SK-N-SH (cell line): ENCODE data around the gene PRKRIP1. TPM values are rescaled to one million over a fixed set of nuclear protein-coding genes. Genes with fewer than 3 reads are reported as not detected.
A peak's percentile ranks its signal among the peaks of the same experiment; 100 is the strongest.

Experiments used
- CTCF ChIA-PET: fragments of 300-600, 350-600 bp; formaldehyde crosslinking; extraction: SDS; loops from one replicate; lab custom pipeline; 2021; lab: Yijun Ruan, JAX
- POLR2A ChIA-PET: fragments of 350-600 bp; sonication (Branson Sonifier 250); formaldehyde crosslinking; extraction: SDS; loops from one replicate; lab custom pipeline; 2020; ENCODE audit warnings: antibody characterized with exemption, inconsistent platforms; lab: Yijun Ruan, JAX
- DNase-seq: peaks from one replicate; pipeline ENCODE4 v3.0.0; 2012
- H2AFZ ChIP-seq: fragments of 200-600 bp; sonication (generic); 2 replicates; pipeline ENCODE4 v1.8.1; 2016; ENCODE audit warnings: antibody characterized with exemption, mild to moderate bottlenecking, low read depth
- H3F3A ChIP-seq: fragments of 200-600 bp; sonication (generic); replicated peaks from 2 replicates; pipeline ENCODE3; 2016; ENCODE audit warnings: antibody characterized with exemption, mild to moderate bottlenecking; ENCODE audit not compliant: insufficient read depth
- H3K27ac ChIP-seq, 2 experiments: fragments of 200-500 bp in 1 of 2; fragments of 200-600 bp in 1 of 2; sonication (Bioruptor generic) in 1 of 2; sonication (generic), shearing (Covaris generic) in 1 of 2; 2 replicates each; pipeline versions ENCODE4 v1.5.1 to v1.6.1; 2014 to 2016; ENCODE audit warnings: low read depth in 2 of 2, inconsistent platforms in 1 of 2, low read length in 1 of 2, mild to moderate bottlenecking in 1 of 2, mixed read lengths in 1 of 2
- H3K27me3 ChIP-seq: fragments of 200-600 bp; sonication (generic), shearing (Covaris generic); 2 replicates; pipeline ENCODE4 v1.6.1; 2016; ENCODE audit warnings: mixed run types; ENCODE audit not compliant: insufficient read depth
- H3K36me3 ChIP-seq, 2 experiments: fragments of 200-500 bp in 1 of 2; fragments of 200-600 bp in 1 of 2; sonication (Bioruptor generic) in 1 of 2; sonication (generic) in 1 of 2; replicated peaks in 1 of 2; 2 replicates each; pipeline versions ENCODE3 to v1.5.1; 2014 to 2016; ENCODE audit warnings: low read length in 1 of 2, mild to moderate bottlenecking in 1 of 2; ENCODE audit not compliant: insufficient read depth in 2 of 2, control insufficient read depth in 1 of 2
- H3K4me1 ChIP-seq, 2 experiments: fragments of 200-500 bp in 1 of 2; fragments of 200-600 bp in 1 of 2; sonication (Bioruptor generic) in 1 of 2; sonication (generic), shearing (Covaris generic) in 1 of 2; 2 replicates each; pipeline versions ENCODE4 v1.5.1 to v1.6.1; 2014 to 2016; ENCODE audit warnings: low read depth in 1 of 2, low read length in 1 of 2, mixed run types in 1 of 2; ENCODE audit not compliant: insufficient read depth in 2 of 2, control insufficient read depth in 1 of 2
- H3K4me2 ChIP-seq: fragments of 200-600 bp; sonication (generic), shearing (Covaris generic); 2 replicates; pipeline ENCODE4 v1.6.1; 2017; ENCODE audit warnings: mixed run types
- H3K4me3 ChIP-seq, 2 experiments: fragments of 200-500 bp in 1 of 2; fragments of 200-600 bp in 1 of 2; sonication (Bioruptor generic) in 1 of 2; sonication (generic), shearing (Covaris generic) in 1 of 2; 2 replicates each; pipeline versions ENCODE4 v1.5.1 to v1.8.1; 2014 to 2016; ENCODE audit warnings: low read depth in 2 of 2, inconsistent platforms in 1 of 2, low read length in 1 of 2, mild to moderate bottlenecking in 1 of 2, mixed read lengths in 1 of 2, moderate library complexity in 1 of 2
- H3K79me2 ChIP-seq: fragments of 200-600 bp; sonication (generic); 2 replicates; pipeline ENCODE4 v1.8.1; 2017; ENCODE audit warnings: mild to moderate bottlenecking; ENCODE audit not compliant: insufficient read depth
- H3K9ac ChIP-seq: fragments of 200-600 bp; sonication (generic); 2 replicates; pipeline ENCODE4 v1.6.1; 2017; ENCODE audit warnings: mixed run types
- H3K9me2 ChIP-seq: fragments of 200-600 bp; sonication (generic); 2 replicates; pipeline ENCODE4 v1.6.1; 2017; ENCODE audit warnings: mixed run types
- H3K9me3 ChIP-seq: fragments of 200-600 bp; sonication (generic); 2 replicates; pipeline ENCODE4 v1.6.1; 2017; ENCODE audit warnings: mixed run types, mild to moderate bottlenecking, moderate library complexity
- H4K20me1 ChIP-seq: fragments of 200-600 bp; sonication (generic); 2 replicates; pipeline ENCODE4 v1.6.1; 2017; ENCODE audit warnings: mild to moderate bottlenecking, mixed run types; ENCODE audit not compliant: insufficient read depth
- FOXM1 ChIP-seq: IDR thresholded peaks from 2 replicates; pipeline ENCODE4 v1.4.0; 2012; ENCODE audit warnings: low read depth, mild to moderate bottlenecking
- GATA2 ChIP-seq: sonication (generic); formaldehyde crosslinking; IDR thresholded peaks from 2 replicates; pipeline ENCODE4 v1.5.0; 2020; ENCODE audit warnings: mild to moderate bottlenecking, missing genetic modification reagents
- NFIC ChIP-seq: IDR thresholded peaks from 2 replicates; pipeline ENCODE4 v1.4.0; 2012; ENCODE audit warnings: borderline replicate concordance
- NRF1 ChIP-seq: IDR thresholded peaks from 2 replicates; pipeline ENCODE4 v1.6.1; 2012; ENCODE audit warnings: low read depth, mild to moderate bottlenecking, low read length
- REST ChIP-seq: IDR thresholded peaks from 2 replicates; pipeline ENCODE4 v1.6.1; 2012; ENCODE audit warnings: mild to moderate bottlenecking, low read depth, low read length, moderate library complexity
- RFX5 ChIP-seq: IDR thresholded peaks from 2 replicates; pipeline ENCODE4 v1.6.1; 2012; ENCODE audit warnings: mild to moderate bottlenecking, improper control_type of control experiment, low read length
- SMC3 ChIP-seq: IDR thresholded peaks from 2 replicates; pipeline ENCODE4 v1.6.1; 2012; ENCODE audit warnings: low read depth, low read length, improper control_type of control experiment
- WGBS: methylation state at CpG from one replicate; pipeline ENCODE4 v1.1.6; 2017; ENCODE audit warnings: low lambda C conversion rate; 5-methylcytosine and 5-hydroxymethylcytosine counted together
- polyA plus RNA-seq, 3 experiments: library from polyadenylated mRNA; depleted of rRNA; stranded (reverse); fragments of >200 nt; gene quantifications; 2 replicates each; pipeline ENCODE4 v1.2.3, GENCODE V29; 2012

The PRKRIP1 gene
- polyA plus RNA-seq, 1 of the 3 experiments (the other 2 are of a cell fraction): 41.2 TPM

GRCh38 chr7:102415685-102416225 lies 19.6 kb downstream of the PRKRIP1 start:
- DNase-seq: peak; percentile 61
- 89% methylated on average over 12 of the region's 12 CpGs for WGBS
- no peak overlapping the region for H3K4me3 ChIP-seq
- POLR2A ChIA-PET: no interaction called here
- no peak overlapping the region for H3K4me2 ChIP-seq
- no peaks in the 10 kb centered on the region for H3K27me3 ChIP-seq
- peaks cover 40% of the 10 kb centered on the region for H3K79me2 ChIP-seq
- no peak overlapping the region for H3K9ac ChIP-seq
- H3K4me1 ChIP-seq: peaks cover 0 to 5% of the 10 kb centered on the region in 2 experiments; a peak in 1 of 4 replicates
- H3F3A ChIP-seq: no peaks in the 10 kb centered on the region
- peak overlapping the region in 1 of 2 experiments; percentile 11; a peak in 1 of 4 replicates for H3K27ac ChIP-seq
- CTCF ChIA-PET: interaction anchor here (1.3 to 2.9 kb wide), 4 partner anchors 11 to 36 kb away, joined by 3 to 24 read pairs (median 4); no protein-coding TSS in a partner anchor
- TF ChIP-seq FOXM1: no peak
- TF ChIP-seq REST: no peak
- no peak for TF ChIP-seq NRF1
- peak; percentile 48 for TF ChIP-seq GATA2 (CRISPR knock-in tag)
- H3K9me2 ChIP-seq: no peaks in the 10 kb centered on the region
- peaks cover 14% of the 10 kb centered on the region for H4K20me1 ChIP-seq
- no peak overlapping the region for H2AFZ ChIP-seq
- peaks cover 53 to 76% of the 10 kb centered on the region in 2 experiments for H3K36me3 ChIP-seq
- H3K9me3 ChIP-seq: no peaks in the 10 kb centered on the region

- H3K4me1 ChIP-seq: peaks cover 0 to 5% of the 10 kb centered on the region in 2 experiments; a peak in 1 of 4 replicates
- no peak overlapping the region for H2AFZ ChIP-seq
- peaks cover 36% of the 10 kb centered on the region for H3K79me2 ChIP-seq
- no peaks in the 10 kb centered on the region for H3F3A ChIP-seq
- no peaks in the 10 kb centered on the region for H3K9me2 ChIP-seq
- no peak overlapping the region for H3K4me3 ChIP-seq
- no peak for DNase-seq
- no peaks in the 10 kb centered on the region for H3K9me3 ChIP-seq
- CTCF ChIA-PET: interaction anchor here (1.3 to 2.9 kb wide), 4 partner anchors 11 to 35 kb away, joined by 3 to 24 read pairs (median 4); no protein-coding TSS in a partner anchor
- no peak overlapping the region for H3K9ac ChIP-seq
- H3K27ac ChIP-seq: no peak overlapping the region
- WGBS: 86% methylated on average over 6 of the region's 6 CpGs
- POLR2A ChIA-PET: no interaction called here
- TF ChIP-seq RFX5 (no peak), SMC3 (no peak), NFIC (no peak)
- H3K27me3 ChIP-seq: no peaks in the 10 kb centered on the region
- no peak overlapping the region for H3K4me2 ChIP-seq
- peaks cover 56 to 75% of the 10 kb centered on the region in 2 experiments for H3K36me3 ChIP-seq
- H4K20me1 ChIP-seq: peaks cover 12% of the 10 kb centered on the region
These were observed 20.2 kb downstream of the PRKRIP1 start for GRCh38 chr7:102416406-102416805.
